Measurements from ENCODE around the gene SIK3. TPM values are rescaled to one million over a fixed set of nuclear protein-coding genes. Genes with fewer than 3 reads are reported as not detected.
A peak's percentile ranks its signal among the peaks of the same experiment; 100 is the strongest.

The SIK3 gene
- total RNA-seq, result 61.0 and 68.0 TPM in 2 replicates
- long read RNA-seq, partial matches to known transcripts, result 4 of 14 reads
- long read RNA-seq, other reads (novel, unspliced or antisense), result 10 of 14 reads

- Mint-ChIP-seq H3K4me1 (ENCODE audit: low read depth) (peaks cover 45% of the 10 kb centered on the region), H3K27me3 (no peaks in the 10 kb centered on the region), H3K9me3 (ENCODE audit: low read depth) (no peaks in the 10 kb centered on the region), H3K36me3 (ENCODE audit: insufficient read depth) (no peaks in the 10 kb centered on the region), H3K27ac (peak within 1 kb of the TSS; percentile 97), H3K4me3 (ENCODE audit: low read depth) (peak within 1 kb of the TSS; percentile 98)
- TF ChIP-seq CTCF (IDR thresholded peaks at IDR 0.05; ENCODE audit: unreplicated experiment), result peak; percentile 49
- DNase-seq (ENCODE audit: low spot score, unreplicated experiment), result peak; percentile 86
These were observed at the start of gene SIK3 for GRCh38 chr11:117098269-117099232. Gene SIK3 (minus strand): TSS chr11:117098428. CDS start chr11:117098415, 13 bp downstream.

- DNase-seq (ENCODE audit: low spot score, unreplicated experiment), result no peak
- Mint-ChIP-seq H3K36me3 (ENCODE audit: insufficient read depth) (peaks cover 12% of the 10 kb centered on the region), H3K4me3 (ENCODE audit: low read depth) (peak overlapping the region; percentile 99), H3K4me1 (ENCODE audit: low read depth) (peaks cover 28% of the 10 kb centered on the region), H3K9me3 (ENCODE audit: low read depth) (no peaks in the 10 kb centered on the region), H3K27me3 (peaks cover 7% of the 10 kb centered on the region), H3K27ac (peak overlapping the region; percentile 37)
- TF ChIP-seq CTCF (IDR thresholded peaks at IDR 0.05; ENCODE audit: unreplicated experiment), result no peak
These were observed 48.3 kb upstream of the SIK3 start for GRCh38 chr11:117146521-117146920.

GRCh38 chr11:117145393-117145761, 47.1 kb upstream of the SIK3 start:
- Mint-ChIP-seq H3K4me3 (ENCODE audit: low read depth) (peak overlapping the region; percentile 99), H3K9me3 (ENCODE audit: low read depth) (no peaks in the 10 kb centered on the region), H3K27me3 (peaks cover 10% of the 10 kb centered on the region), H3K4me1 (ENCODE audit: low read depth) (peaks cover 29% of the 10 kb centered on the region), H3K27ac (peak overlapping the region; percentile 99), H3K36me3 (ENCODE audit: insufficient read depth) (peaks cover 10% of the 10 kb centered on the region)
- TF ChIP-seq CTCF (IDR thresholded peaks at IDR 0.05; ENCODE audit: unreplicated experiment), result no peak
- no peak for DNase-seq (ENCODE audit: low spot score, unreplicated experiment)

GRCh38 chr11:117144477-117145392, 46.5 kb upstream of the SIK3 start:
- DNase-seq (ENCODE audit: low spot score, unreplicated experiment), result no peak
- H3K27ac Mint-ChIP-seq, result peak overlapping the region; percentile 99
- peaks cover 7% of the 10 kb centered on the region for H3K36me3 Mint-ChIP-seq (ENCODE audit: insufficient read depth)
- no peaks in the 10 kb centered on the region for H3K9me3 Mint-ChIP-seq (ENCODE audit: low read depth)
- no peak for TF ChIP-seq CTCF (IDR thresholded peaks at IDR 0.05; ENCODE audit: unreplicated experiment)
- peaks cover 35% of the 10 kb centered on the region for H3K4me1 Mint-ChIP-seq (ENCODE audit: low read depth)
- peak overlapping the region; percentile 99 for H3K4me3 Mint-ChIP-seq (ENCODE audit: low read depth)
- H3K27me3 Mint-ChIP-seq, result peaks cover 10% of the 10 kb centered on the region
